ENCODE results near the gene AFF3. TPM values are rescaled to one million over a fixed set of nuclear protein-coding genes. Genes with fewer than 3 reads are reported as not detected.

Gene AFF3
- total RNA-seq, 1 experiment from 2014 or later, result 0.05 TPM

GRCh38 chr2:100178085-100178788 is 35.8 kb upstream of the AFF3 start:
- Histone ChIP-seq H3K9me3 (no peaks in the 10 kb centered on the region), H3K27me3 (replicated peaks; ENCODE audit: control insufficient read depth, insufficient read depth, low read length) (no peaks in the 10 kb centered on the region), H3K36me3 (ENCODE audit: control insufficient read depth, insufficient read depth, low read length) (no peaks in the 10 kb centered on the region), H3K4me3 (ENCODE audit: low read depth, low read length) (no peak overlapping the region), H3K4me1 (no peaks in the 10 kb centered on the region)
- Mint-ChIP-seq H3K4me1 (ENCODE audit: low read depth, unreplicated experiment) (no peaks in the 10 kb centered on the region), H3K4me3 (ENCODE audit: unreplicated experiment) (no peak overlapping the region), H3K9me3 (ENCODE audit: unreplicated experiment) (no peaks in the 10 kb centered on the region), H3K27me3 (ENCODE audit: insufficient read depth, unreplicated experiment) (peaks cover 9% of the 10 kb centered on the region), H3K36me3 (ENCODE audit: insufficient read depth, unreplicated experiment) (no peaks in the 10 kb centered on the region), H3K27ac (ENCODE audit: unreplicated experiment) (no peak overlapping the region)
- intact Hi-C loops (cut with micrococcal nuclease; ENCODE audit: unreplicated experiment), result no loop called here
- no TSS peak for BruUV-seq (replicated peaks)
- ChIA-PET POLR2A (no interaction called here), CTCF (no interaction called here)
- peak in 1 of 2 experiments; percentile 29 for TF ChIP-seq CTCF (IDR thresholded peaks at IDR 0.05; ENCODE audit: insufficient read depth in 1 of 2, low read depth in 1 of 2, low read length in 1 of 2, severe bottlenecking in 1 of 2, unreplicated experiment in 1 of 2)
- DNase-seq, result peak; percentile 40 to 57

GRCh38 chr2:100176925-100177324 is 34.5 kb upstream of the AFF3 start:
- no peak for TF ChIP-seq CTCF (IDR thresholded peaks at IDR 0.05; ENCODE audit: insufficient read depth in 1 of 2, low read depth in 1 of 2, low read length in 1 of 2, severe bottlenecking in 1 of 2, unreplicated experiment in 1 of 2)
- Histone ChIP-seq H3K27me3 (replicated peaks; ENCODE audit: control insufficient read depth, insufficient read depth, low read length) (no peaks in the 10 kb centered on the region), H3K36me3 (ENCODE audit: control insufficient read depth, insufficient read depth, low read length) (no peaks in the 10 kb centered on the region), H3K4me1 (no peaks in the 10 kb centered on the region), H3K9me3 (no peaks in the 10 kb centered on the region), H3K4me3 (ENCODE audit: low read depth, low read length) (no peak overlapping the region)
- H3K36me3 Mint-ChIP-seq (ENCODE audit: insufficient read depth, unreplicated experiment), result no peaks in the 10 kb centered on the region
- no peak overlapping the region for H3K4me3 Mint-ChIP-seq (ENCODE audit: unreplicated experiment)
- no TSS peak for BruUV-seq (replicated peaks)
- no peak overlapping the region for H3K27ac Mint-ChIP-seq (ENCODE audit: unreplicated experiment)
- ChIA-PET CTCF (interaction anchor here (0.6 kb wide), 1 partner anchor 122 kb away, joined by 3 read pairs; no protein-coding TSS in a partner anchor), POLR2A (no interaction called here)
- H3K4me1 Mint-ChIP-seq (ENCODE audit: low read depth, unreplicated experiment), result no peaks in the 10 kb centered on the region
- H3K27me3 Mint-ChIP-seq (ENCODE audit: insufficient read depth, unreplicated experiment), result peaks cover 9% of the 10 kb centered on the region
- no peaks in the 10 kb centered on the region for H3K9me3 Mint-ChIP-seq (ENCODE audit: unreplicated experiment)
- no peak for DNase-seq
- intact Hi-C loops (cut with micrococcal nuclease; ENCODE audit: unreplicated experiment), result no loop called here

- Mint-ChIP-seq H3K4me1 (ENCODE audit: low read depth, unreplicated experiment) (no peaks in the 10 kb centered on the region), H3K36me3 (ENCODE audit: insufficient read depth, unreplicated experiment) (no peaks in the 10 kb centered on the region), H3K4me3 (ENCODE audit: unreplicated experiment) (no peak overlapping the region), H3K9me3 (ENCODE audit: unreplicated experiment) (no peaks in the 10 kb centered on the region), H3K27me3 (ENCODE audit: insufficient read depth, unreplicated experiment) (no peaks in the 10 kb centered on the region), H3K27ac (ENCODE audit: unreplicated experiment) (no peak overlapping the region)
- CTCF ChIA-PET, result no interaction called here
- POLR2A ChIA-PET, result no interaction called here
- H3K9me3 ChIP-seq, result no peaks in the 10 kb centered on the region
- H3K36me3 ChIP-seq (ENCODE audit: control insufficient read depth, insufficient read depth, low read length), result no peaks in the 10 kb centered on the region
- H3K4me1 ChIP-seq, result no peaks in the 10 kb centered on the region
- intact Hi-C loops (cut with micrococcal nuclease; ENCODE audit: unreplicated experiment), result no loop called here
- no peak overlapping the region for H3K4me3 ChIP-seq (ENCODE audit: low read depth, low read length)
- no TSS peak for BruUV-seq (replicated peaks)
- no peak for DNase-seq
- TF ChIP-seq CTCF (IDR thresholded peaks at IDR 0.05; ENCODE audit: insufficient read depth in 1 of 2, low read depth in 1 of 2, low read length in 1 of 2, severe bottlenecking in 1 of 2, unreplicated experiment in 1 of 2), result no peak
- no peaks in the 10 kb centered on the region for H3K27me3 ChIP-seq (replicated peaks; ENCODE audit: control insufficient read depth, insufficient read depth, low read length)
Measured at GRCh38 chr2:100174026-100174431, 31.6 kb upstream of the AFF3 start.
